Measurements from ENCODE around the gene LY6G6C. TPM values are rescaled to one million over a fixed set of nuclear protein-coding genes. Genes with fewer than 3 reads are reported as not detected.

LY6G6C gene
- total RNA-seq, 1 donor from 2014 or later = not detected

- Mint-ChIP-seq H3K4me3 (peak overlapping the region; percentile 94), H3K9me3 (no peaks in the 10 kb centered on the region), H3K27me3 (ENCODE audit: insufficient read depth, low read depth) (peaks cover 2% of the 10 kb centered on the region), H3K36me3 (peaks cover 18% of the 10 kb centered on the region), H3K27ac (peak overlapping the region; percentile 100), H3K4me1 (peaks cover 68% of the 10 kb centered on the region)
- H3K9ac ChIP-seq = no peak overlapping the region
- peaks cover 65% of the 10 kb centered on the region for H3F3A ChIP-seq (ENCODE audit: low read depth)
- peak overlapping the region; percentile 92 for H3K4me3 ChIP-seq
- no peak overlapping the region for H2AFZ ChIP-seq (replicated peaks)
- no peaks in the 10 kb centered on the region for H3K9me3 ChIP-seq (ENCODE audit: low read depth)
- no peaks in the 10 kb centered on the region for H3K27me3 ChIP-seq
- peaks cover under 1% of the 10 kb centered on the region for H3K36me3 ChIP-seq
- H3K79me2 ChIP-seq (ENCODE audit: low read depth) = peaks cover 47% of the 10 kb centered on the region
- peak; percentile 41 for DNase-seq (ENCODE audit: low spot score)
- H3K4me2 ChIP-seq = peak overlapping the region; percentile 99
- TF ChIP-seq CTCF (IDR thresholded peaks at IDR 0.05) (no peak), EZH2phosphoT487 (IDR thresholded peaks at IDR 0.05) (no peak), EZH2 (IDR thresholded peaks at IDR 0.05) (no peak)
- peaks cover 15% of the 10 kb centered on the region for H4K20me1 ChIP-seq (ENCODE audit: low read depth)
- H3K4me1 ChIP-seq = peaks cover 43% of the 10 kb centered on the region
- peak overlapping the region; percentile 8 for H3K27ac ChIP-seq
Measured at GRCh38 chr6:31736768-31737314, 15.3 kb upstream of the LY6G6C start.

- H3K4me1 ChIP-seq = peaks cover 43% of the 10 kb centered on the region
- no peaks in the 10 kb centered on the region for H3K27me3 ChIP-seq
- H3K4me2 ChIP-seq = peak within 1 kb of the TSS; percentile 99
- H3K9me3 Mint-ChIP-seq = no peaks in the 10 kb centered on the region
- H3K27me3 Mint-ChIP-seq (ENCODE audit: insufficient read depth, low read depth) = peaks cover 2% of the 10 kb centered on the region
- peaks cover 47% of the 10 kb centered on the region for H3K79me2 ChIP-seq (ENCODE audit: low read depth)
- peak within 1 kb of the TSS; percentile 94 for H3K4me3 Mint-ChIP-seq
- peak within 1 kb of the TSS; percentile 1 for H2AFZ ChIP-seq (replicated peaks)
- H4K20me1 ChIP-seq (ENCODE audit: low read depth) = peaks cover 15% of the 10 kb centered on the region
- H3F3A ChIP-seq (ENCODE audit: low read depth) = peaks cover 71% of the 10 kb centered on the region
- peaks cover 68% of the 10 kb centered on the region for H3K4me1 Mint-ChIP-seq
- H3K36me3 ChIP-seq = peaks cover 5% of the 10 kb centered on the region
- peak within 1 kb of the TSS; percentile 85 for H3K27ac ChIP-seq
- peak within 1 kb of the TSS; percentile 92 for H3K4me3 ChIP-seq
- H3K36me3 Mint-ChIP-seq = peaks cover 17% of the 10 kb centered on the region
- no peaks in the 10 kb centered on the region for H3K9me3 ChIP-seq (ENCODE audit: low read depth)
- H3K27ac Mint-ChIP-seq = peak within 1 kb of the TSS; percentile 100
- peak; percentile 88 for DNase-seq (ENCODE audit: low spot score)
- TF ChIP-seq EZH2 (IDR thresholded peaks at IDR 0.05) (no peak), CTCF (IDR thresholded peaks at IDR 0.05) (no peak), EZH2phosphoT487 (IDR thresholded peaks at IDR 0.05) (no peak)
- H3K9ac ChIP-seq = peak within 1 kb of the TSS; percentile 67
Measured at GRCh38 chr6:31736021-31736767, 14.6 kb upstream of the LY6G6C start, which contains the start of gene CLIC1. Gene CLIC1, minus strand, starts transcription at chr6:31736530. Its CDS starts 230 bp downstream, at chr6:31736300.

- H3K27ac Mint-ChIP-seq = peak overlapping the region; percentile 100
- Histone ChIP-seq H3K4me1 (peaks cover 34% of the 10 kb centered on the region), H2AFZ (replicated peaks) (no peak overlapping the region), H3K79me2 (ENCODE audit: low read depth) (peaks cover 36% of the 10 kb centered on the region), H3K4me3 (peak overlapping the region; percentile 92), H3K27ac (peak overlapping the region; percentile 16), H3K9me3 (ENCODE audit: low read depth) (no peaks in the 10 kb centered on the region), H4K20me1 (ENCODE audit: low read depth) (peaks cover 21% of the 10 kb centered on the region), H3K4me2 (peak overlapping the region; percentile 99), H3K9ac (peak overlapping the region; percentile 67), H3F3A (ENCODE audit: low read depth) (peaks cover 71% of the 10 kb centered on the region), H3K27me3 (no peaks in the 10 kb centered on the region), H3K36me3 (peaks cover 5% of the 10 kb centered on the region)
- no peak for TF ChIP-seq CTCF (IDR thresholded peaks at IDR 0.05)
- no peak for TF ChIP-seq EZH2phosphoT487 (IDR thresholded peaks at IDR 0.05)
- TF ChIP-seq EZH2 (IDR thresholded peaks at IDR 0.05) = no peak
- no peaks in the 10 kb centered on the region for H3K9me3 Mint-ChIP-seq
- peak; percentile 53 for DNase-seq (ENCODE audit: low spot score)
- peak overlapping the region; percentile 94 for H3K4me3 Mint-ChIP-seq
- H3K27me3 Mint-ChIP-seq (ENCODE audit: insufficient read depth, low read depth) = peaks cover 2% of the 10 kb centered on the region
- H3K4me1 Mint-ChIP-seq = peaks cover 66% of the 10 kb centered on the region
- H3K36me3 Mint-ChIP-seq = peaks cover 21% of the 10 kb centered on the region
Measured at GRCh38 chr6:31734821-31735406, 13.4 kb upstream of the LY6G6C start.

Data from neural progenitor cell (in vitro differentiated cells).